ENCODE results near the gene ARR3. TPM values are rescaled to one million over a fixed set of nuclear protein-coding genes. Genes with fewer than 3 reads are reported as not detected.

ARR3 gene
- total RNA-seq, 1 donor: not detected

DNA sequence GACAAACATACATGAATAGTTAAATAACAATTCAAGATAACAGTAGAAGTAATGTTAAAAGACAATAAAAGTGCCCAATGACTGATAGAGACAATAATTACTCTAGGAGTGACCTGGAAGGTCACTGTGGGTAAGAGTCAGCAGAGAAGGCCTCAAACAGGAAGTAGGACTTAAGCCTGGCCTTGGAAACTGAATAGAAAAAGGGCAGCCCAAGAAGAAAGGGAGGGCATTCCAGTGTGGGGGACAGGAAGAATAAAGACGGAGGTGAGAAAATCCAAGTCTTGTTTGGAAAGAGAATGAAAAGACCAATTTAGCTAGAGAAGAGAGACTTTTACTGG lies 14.1 kb upstream of the ARR3 start:
- TF ChIP-seq, protein P1, sequence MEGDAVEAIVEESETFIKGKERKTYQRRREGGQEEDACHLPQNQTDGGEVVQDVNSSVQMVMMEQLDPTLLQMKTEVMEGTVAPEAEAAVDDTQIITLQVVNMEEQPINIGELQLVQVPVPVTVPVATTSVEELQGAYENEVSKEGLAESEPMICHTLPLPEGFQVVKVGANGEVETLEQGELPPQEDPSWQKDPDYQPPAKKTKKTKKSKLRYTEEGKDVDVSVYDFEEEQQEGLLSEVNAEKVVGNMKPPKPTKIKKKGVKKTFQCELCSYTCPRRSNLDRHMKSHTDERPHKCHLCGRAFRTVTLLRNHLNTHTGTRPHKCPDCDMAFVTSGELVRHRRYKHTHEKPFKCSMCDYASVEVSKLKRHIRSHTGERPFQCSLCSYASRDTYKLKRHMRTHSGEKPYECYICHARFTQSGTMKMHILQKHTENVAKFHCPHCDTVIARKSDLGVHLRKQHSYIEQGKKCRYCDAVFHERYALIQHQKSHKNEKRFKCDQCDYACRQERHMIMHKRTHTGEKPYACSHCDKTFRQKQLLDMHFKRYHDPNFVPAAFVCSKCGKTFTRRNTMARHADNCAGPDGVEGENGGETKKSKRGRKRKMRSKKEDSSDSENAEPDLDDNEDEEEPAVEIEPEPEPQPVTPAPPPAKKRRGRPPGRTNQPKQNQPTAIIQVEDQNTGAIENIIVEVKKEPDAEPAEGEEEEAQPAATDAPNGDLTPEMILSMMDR (IDR thresholded peaks at IDR 0.05; ENCODE audit: insufficient read depth, low read length): no peak
- no peak for DNase-seq (ENCODE audit: low read depth)
- H3K4me3 ChIP-seq (ENCODE audit: low read depth, low read length): no peak overlapping the region

DNA sequence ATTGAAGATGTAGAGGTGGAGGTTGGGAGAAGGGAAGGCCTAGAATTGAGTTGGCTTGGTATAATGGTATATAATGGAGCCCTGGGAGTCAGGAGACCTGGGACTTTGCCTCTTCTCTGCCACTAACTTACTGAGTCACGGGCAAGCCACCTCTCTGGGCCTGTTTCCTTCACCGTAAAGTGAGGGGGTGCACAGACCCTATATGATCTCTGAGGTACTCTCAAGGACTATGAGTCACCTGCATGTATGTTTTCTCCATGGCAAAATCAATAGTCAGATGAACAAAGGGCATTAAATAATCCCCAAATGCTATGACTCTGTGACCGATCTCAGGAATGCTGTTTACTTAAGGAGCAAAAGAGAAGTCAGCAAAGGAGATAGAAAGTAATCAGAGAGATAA lies 13.2 kb upstream of the ARR3 start:
- TF ChIP-seq, protein P1 (IDR thresholded peaks at IDR 0.05; ENCODE audit: insufficient read depth, low read length): no peak
- no peak for DNase-seq (ENCODE audit: low read depth)
- no peak overlapping the region for H3K4me3 ChIP-seq (ENCODE audit: low read depth, low read length)

DNA sequence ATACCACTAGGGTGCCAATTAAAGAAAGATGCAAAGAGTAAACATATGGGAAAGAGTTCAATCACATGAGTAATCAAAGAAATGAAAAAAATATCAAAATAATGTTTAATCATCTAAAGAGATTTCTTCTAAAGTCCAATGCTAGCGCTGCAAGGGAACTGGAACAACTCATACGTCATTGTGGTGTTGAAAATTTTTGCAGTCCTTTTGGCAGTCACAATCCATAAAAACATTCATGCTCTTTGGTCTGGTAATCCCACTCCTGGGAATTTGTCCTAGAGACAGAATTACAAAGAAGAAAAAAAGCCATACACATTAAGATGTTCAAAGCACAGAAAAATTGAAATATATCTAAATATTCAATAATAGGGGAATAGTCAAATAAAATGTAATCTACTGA lies 12.7 kb upstream of the ARR3 start:
- no peak for DNase-seq (ENCODE audit: low read depth)

DNA sequence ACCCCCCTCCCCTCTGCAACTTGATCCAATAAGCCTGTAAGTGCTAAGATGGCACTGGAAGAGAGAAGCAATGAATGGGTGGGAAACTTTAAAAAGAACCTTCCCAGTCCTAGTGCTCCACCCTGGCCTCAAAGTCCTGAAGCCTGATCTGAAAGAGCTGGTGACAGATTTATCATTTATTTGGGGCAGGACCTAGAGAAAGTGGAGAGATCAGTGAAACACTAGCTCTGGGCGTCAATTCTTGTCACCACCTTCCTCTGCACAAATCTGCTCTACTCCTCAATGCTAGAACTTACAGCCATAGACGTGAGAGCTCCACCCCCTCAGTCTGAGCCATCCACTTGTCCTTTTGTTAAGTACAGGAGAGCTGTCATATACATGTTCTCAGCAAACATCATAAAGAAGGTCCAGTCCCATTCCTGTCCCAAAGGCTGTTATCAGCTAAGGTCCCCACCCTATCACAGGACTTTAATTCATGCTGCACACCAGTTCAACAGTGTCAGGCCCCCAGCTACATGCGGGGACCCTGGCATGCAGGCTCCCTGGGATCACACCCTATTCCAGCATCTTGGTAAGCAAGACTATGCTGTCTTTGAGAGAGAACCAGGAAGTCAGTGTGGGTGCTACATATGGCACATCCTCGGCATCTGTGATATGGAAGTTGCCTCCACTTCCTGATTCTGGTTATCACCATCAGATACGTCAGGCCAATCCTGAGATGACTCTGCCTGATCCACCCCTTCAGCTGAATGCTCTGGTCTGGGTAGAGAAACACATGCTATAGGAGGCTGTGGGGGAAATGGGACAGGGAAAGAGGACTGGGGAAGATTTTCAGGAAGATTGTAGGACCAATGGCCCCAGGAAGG lies 10.5 kb upstream of the ARR3 start:
- H3K4me3 ChIP-seq (ENCODE audit: low read depth, low read length): no peak overlapping the region
- TF ChIP-seq, protein P1 (IDR thresholded peaks at IDR 0.05; ENCODE audit: insufficient read depth, low read length): no peak
- no peak for DNase-seq (ENCODE audit: low read depth)

More for the DNA sequence above, 12.7 kb upstream of the ARR3 start:
- no peak overlapping the region for H3K4me3 ChIP-seq (ENCODE audit: low read depth, low read length)
- TF ChIP-seq, protein P1 (IDR thresholded peaks at IDR 0.05; ENCODE audit: insufficient read depth, low read length): no peak

DNA sequence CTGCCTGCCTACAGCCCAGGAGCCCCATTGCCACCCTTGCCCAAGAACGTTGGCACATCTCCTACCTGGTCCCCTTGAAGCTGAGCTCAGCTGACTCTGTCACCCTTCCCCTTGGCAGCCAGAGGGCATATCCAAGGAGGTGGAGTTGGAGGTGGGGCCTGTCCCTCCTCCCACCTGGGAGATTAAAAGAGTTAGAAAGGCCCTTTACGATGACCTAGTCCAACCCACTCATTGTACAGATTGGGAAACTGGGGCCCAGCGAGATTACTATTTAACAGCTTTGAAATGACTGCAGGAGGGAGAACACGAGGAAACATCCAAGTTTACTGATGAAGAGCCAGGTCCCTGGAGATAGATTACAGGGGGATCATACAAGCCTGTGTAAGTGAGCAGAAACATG lies 8.0 kb upstream of the ARR3 start, which contains the start of gene P2RY4:
TSS of gene P2RY4 (minus strand) at position 101 of the 400 bp plus-strand sequence. CDS start 580 bp downstream, outside the sequence.
- H3K4me3 ChIP-seq (ENCODE audit: low read depth, low read length): no peak within 1 kb of the TSS
- no peak for DNase-seq (ENCODE audit: low read depth)
- TF ChIP-seq, protein P1 (IDR thresholded peaks at IDR 0.05; ENCODE audit: insufficient read depth, low read length): no peak

DNA sequence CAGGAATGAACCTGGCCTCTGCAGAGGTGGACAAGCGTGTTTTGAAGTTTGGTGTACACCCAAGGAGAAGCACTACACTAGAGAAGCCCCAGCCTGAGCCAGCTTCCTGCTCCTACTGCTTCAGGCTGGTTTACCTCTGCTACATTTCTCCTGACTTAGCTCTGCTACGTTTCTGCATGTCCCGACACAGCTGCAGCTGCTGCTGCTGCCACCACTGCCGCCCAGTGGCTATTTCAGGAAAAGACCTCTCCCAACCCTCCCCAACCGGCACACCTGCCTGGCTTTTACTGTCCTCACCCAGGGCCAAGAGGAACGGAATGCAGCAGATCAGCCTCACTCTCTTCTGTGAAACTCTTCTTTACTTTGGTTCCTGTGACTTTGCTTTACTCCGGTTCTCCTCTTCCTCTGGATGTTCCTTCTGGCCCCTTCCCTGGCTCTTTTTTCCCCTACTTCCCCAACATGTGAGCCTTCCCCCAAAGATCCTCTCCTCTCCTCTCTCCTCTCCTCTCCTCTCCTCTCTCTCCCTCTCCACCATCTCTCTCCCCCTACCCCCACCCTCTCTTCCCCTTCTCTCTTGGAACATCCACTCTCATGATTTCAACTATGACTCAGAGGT lies 5.1 kb upstream of the ARR3 start:
- DNase-seq (ENCODE audit: low read depth): peak; percentile 40
- TF ChIP-seq, protein P1 (IDR thresholded peaks at IDR 0.05; ENCODE audit: insufficient read depth, low read length): peak; percentile 69
- H3K4me3 ChIP-seq (ENCODE audit: low read depth, low read length): no peak overlapping the region
